Mesodermal cell (in vitro differentiated cells): Measurements from ENCODE around the gene PAQR6.
A peak's percentile ranks its signal among the peaks of the same experiment; 100 is the strongest.
"Not testable (repeated sequence)": the region's sequence is repeated elsewhere in the genome, so short reads cannot be mapped to it uniquely, and the experiment has no call there.

Source experiments
- H3K27ac ChIP-seq: 2 replicates; pipeline ENCODE4 v1.7.0; 2013; ENCODE audit warnings: mild to moderate bottlenecking, low read depth, low read length, moderate library complexity; ENCODE audit not compliant: severe bottlenecking
- H3K36me3 ChIP-seq: 2 replicates; pipeline ENCODE4 v1.7.1; 2013; ENCODE audit warnings: mild to moderate bottlenecking, low read length, moderate library complexity; ENCODE audit not compliant: control insufficient read depth, insufficient read depth
- H3K4me1 ChIP-seq: one replicate; pipeline ENCODE4 v1.7.1; 2013; ENCODE audit warnings: mild to moderate bottlenecking, low read length; ENCODE audit not compliant: insufficient read depth, control insufficient read depth, poor library complexity, severe bottlenecking
- H3K4me3 ChIP-seq: 2 replicates; pipeline ENCODE4 v1.7.0; 2013; ENCODE audit warnings: low read length, control low read depth, mild to moderate bottlenecking; ENCODE audit not compliant: insufficient read depth, poor library complexity, severe bottlenecking; ENCODE audit errors: extremely low read depth
- H3K9me3 ChIP-seq: 2 replicates; pipeline ENCODE4 v1.7.1; 2013; ENCODE audit warnings: mild to moderate bottlenecking, low read length, moderate library complexity; ENCODE audit not compliant: control insufficient read depth
- WGBS, 2 experiments: methylation state at CpG; one replicate each; pipeline ENCODE4 v1.1.5; 2013; ENCODE audit warnings: missing lambda C conversion rate in 2 of 2; ENCODE audit not compliant: insufficient coverage in 2 of 2; 5-methylcytosine and 5-hydroxymethylcytosine counted together

The PAQR6 gene

GRCh38 chr1:156216361-156217086 lies 31.3 kb downstream of the PAQR6 start:
- not testable (repeated sequence) for H3K4me3 ChIP-seq, H3K9me3 ChIP-seq, H3K4me1 ChIP-seq, H3K27ac ChIP-seq
- 95 to 96% methylated on average over 42 to 45 of the region's 55 CpGs for WGBS, 2 experiments
- H3K36me3 ChIP-seq: peaks cover 36% of the 10 kb centered on the region

GRCh38 chr1:156214024-156214748 lies 33.7 kb downstream of the PAQR6 start:
- Histone ChIP-seq H3K4me3 (peak overlapping the region; percentile 62), H3K27ac (peak overlapping the region; percentile 98), H3K4me1 (no peaks in the 10 kb centered on the region), H3K36me3 (peaks cover 45% of the 10 kb centered on the region), H3K9me3 (no peaks in the 10 kb centered on the region)
- WGBS, 2 experiments: 94 to 95% methylated on average over 9 to 15 of the region's 16 CpGs

GRCh38 chr1:156213644-156213966 lies 34.3 kb downstream of the PAQR6 start:
- Histone ChIP-seq H3K4me1 (no peaks in the 10 kb centered on the region), H3K4me3 (peak overlapping the region; percentile 62), H3K36me3 (peaks cover 51% of the 10 kb centered on the region), H3K27ac (peak overlapping the region; percentile 98), H3K9me3 (no peaks in the 10 kb centered on the region)
- WGBS, 2 experiments: 40 to 44% methylated on average over 1 to 5 of the region's 11 CpGs

- 0 to 1% methylated on average over 57 of the region's 61 CpGs for WGBS, 2 experiments
- no peaks in the 10 kb centered on the region for H3K4me1 ChIP-seq
- H3K4me3 ChIP-seq: peak within 1 kb of the TSS; percentile 62
- H3K9me3 ChIP-seq: no peaks in the 10 kb centered on the region
- peak within 1 kb of the TSS; percentile 98 for H3K27ac ChIP-seq
- peaks cover 54% of the 10 kb centered on the region for H3K36me3 ChIP-seq
Observed at GRCh38 chr1:156212833-156213643, 34.8 kb downstream of the PAQR6 start, which contains the start of gene PMF1. Gene PMF1, plus strand, starts transcription at chr1:156213007. Its CDS starts 9 bp downstream, at chr1:156213016.

GRCh38 chr1:156212130-156212529 lies 35.7 kb downstream of the PAQR6 start:
- no peaks in the 10 kb centered on the region for H3K9me3 ChIP-seq
- 94 to 100% methylated on average over 1 to 7 of the region's 9 CpGs for WGBS, 2 experiments
- H3K4me3 ChIP-seq: peak overlapping the region; percentile 62
- peak overlapping the region; percentile 46 for H3K27ac ChIP-seq
- H3K36me3 ChIP-seq: peaks cover 59% of the 10 kb centered on the region
- no peaks in the 10 kb centered on the region for H3K4me1 ChIP-seq

- Histone ChIP-seq H3K4me1 (no peaks in the 10 kb centered on the region), H3K36me3 (peaks cover 67% of the 10 kb centered on the region), H3K27ac (no peak overlapping the region), H3K9me3 (no peaks in the 10 kb centered on the region), H3K4me3 (no peak overlapping the region)
- WGBS, 2 experiments: 100% methylated on average over 1 of the region's 3 CpGs
Observed at GRCh38 chr1:156211243-156211642, 36.6 kb downstream of the PAQR6 start.

GRCh38 chr1:156204686-156205085 lies 43.2 kb downstream of the PAQR6 start:
- H3K9me3 ChIP-seq: no peaks in the 10 kb centered on the region
- H3K36me3 ChIP-seq: peaks cover 74% of the 10 kb centered on the region
- 87 to 100% methylated on average over 2 of the region's 3 CpGs for WGBS, 2 experiments
- H3K27ac ChIP-seq: no peak overlapping the region
- no peak overlapping the region for H3K4me3 ChIP-seq
- H3K4me1 ChIP-seq: no peaks in the 10 kb centered on the region

GRCh38 chr1:156203331-156203730 lies 44.5 kb downstream of the PAQR6 start:
- no peak overlapping the region for H3K4me3 ChIP-seq
- no peaks in the 10 kb centered on the region for H3K4me1 ChIP-seq
- peaks cover 72% of the 10 kb centered on the region for H3K36me3 ChIP-seq
- no peak overlapping the region for H3K27ac ChIP-seq
- H3K9me3 ChIP-seq: no peaks in the 10 kb centered on the region

GRCh38 chr1:156200044-156200443 lies 47.8 kb downstream of the PAQR6 start:
- no peaks in the 10 kb centered on the region for H3K9me3 ChIP-seq
- H3K27ac ChIP-seq: no peak overlapping the region
- H3K4me1 ChIP-seq: no peaks in the 10 kb centered on the region
- peaks cover 65% of the 10 kb centered on the region for H3K36me3 ChIP-seq
- no peak overlapping the region for H3K4me3 ChIP-seq
- WGBS, 2 experiments: 91 to 98% methylated on average over 8 of the region's 8 CpGs

- Histone ChIP-seq H3K9me3 (no peaks in the 10 kb centered on the region), H3K4me3 (no peak overlapping the region), H3K36me3 (peaks cover 55% of the 10 kb centered on the region), H3K27ac (no peak overlapping the region), H3K4me1 (peaks cover 6% of the 10 kb centered on the region)
- 78 to 100% methylated on average over 2 to 4 of the region's 5 CpGs for WGBS, 2 experiments
Observed at GRCh38 chr1:156198831-156199349, 49.0 kb downstream of the PAQR6 start.
